GM19351 (cell line): ENCODE measurements around the gene WDR44.
A peak's percentile ranks its signal among the peaks of the same experiment; 100 is the strongest.
"Not testable (repeated sequence)": the region's sequence is repeated elsewhere in the genome, so short reads cannot be mapped to it uniquely, and the experiment has no call there.

Source experiments
- ATAC-seq: cut with Tn5 transposase; IDR thresholded peaks from one replicate; pipeline ENCODE4 v1.9.1; 2021; ENCODE audit warnings: mild to moderate bottlenecking, moderate library complexity; ENCODE audit not compliant: unreplicated experiment

Gene WDR44

DNA sequence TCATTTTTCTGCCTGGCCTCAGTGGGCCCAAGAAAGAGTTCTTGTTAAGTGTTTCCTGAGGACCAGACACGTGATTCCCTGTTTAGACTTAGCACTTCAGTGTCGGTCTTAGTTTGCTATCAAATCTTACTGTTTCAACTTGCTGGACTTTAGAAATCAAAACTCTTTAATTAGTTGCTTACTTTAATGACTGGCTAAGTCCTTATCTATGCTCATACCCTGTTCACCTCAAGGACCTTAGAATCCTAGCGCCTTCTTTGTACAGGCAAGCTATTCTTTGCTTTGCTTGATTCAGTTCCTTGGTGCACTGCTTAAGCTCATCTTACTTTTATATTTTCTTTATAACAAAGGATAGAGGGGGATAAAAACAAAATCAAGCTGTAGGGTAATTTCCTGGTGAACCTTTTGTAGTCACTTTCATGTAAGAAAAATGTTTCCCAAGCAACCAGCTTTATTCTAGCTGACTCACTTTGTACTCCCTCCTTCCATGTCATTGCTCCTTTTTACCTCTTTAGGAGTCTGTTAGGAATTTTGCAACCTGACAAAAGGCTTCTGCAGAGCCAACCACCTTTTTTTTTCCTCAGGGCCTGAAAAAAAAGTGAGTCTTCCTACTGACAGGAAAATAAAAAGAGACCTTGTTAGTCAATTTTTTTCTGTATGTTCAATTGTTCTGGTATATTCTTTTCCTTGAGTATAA lies 14.7 kb downstream of the WDR44 start:
- no peak for ATAC-seq

DNA sequence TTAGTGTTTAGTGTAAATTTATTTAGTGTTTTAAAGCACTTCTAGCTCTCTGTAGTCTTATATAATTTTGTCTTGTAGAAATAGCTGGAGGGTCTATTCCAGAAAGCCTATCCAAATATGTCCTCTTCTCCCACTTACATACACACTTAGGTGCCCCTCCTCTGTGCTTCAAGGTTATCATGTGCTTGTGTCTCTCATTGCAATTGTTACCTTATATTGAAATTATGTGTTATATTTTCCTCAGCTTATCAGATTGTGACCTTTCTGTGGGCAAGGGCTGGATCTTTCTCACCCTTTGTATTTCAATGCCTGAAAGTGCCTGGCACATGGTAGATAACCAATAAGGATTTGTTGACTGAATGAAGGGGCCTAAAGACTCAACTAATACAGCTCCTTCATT lies 18.4 kb downstream of the WDR44 start:
- no peak for ATAC-seq

GRCh38 chrX:118367338-118367737 lies 21.4 kb downstream of the WDR44 start:
- peak; percentile 74 for ATAC-seq

DNA sequence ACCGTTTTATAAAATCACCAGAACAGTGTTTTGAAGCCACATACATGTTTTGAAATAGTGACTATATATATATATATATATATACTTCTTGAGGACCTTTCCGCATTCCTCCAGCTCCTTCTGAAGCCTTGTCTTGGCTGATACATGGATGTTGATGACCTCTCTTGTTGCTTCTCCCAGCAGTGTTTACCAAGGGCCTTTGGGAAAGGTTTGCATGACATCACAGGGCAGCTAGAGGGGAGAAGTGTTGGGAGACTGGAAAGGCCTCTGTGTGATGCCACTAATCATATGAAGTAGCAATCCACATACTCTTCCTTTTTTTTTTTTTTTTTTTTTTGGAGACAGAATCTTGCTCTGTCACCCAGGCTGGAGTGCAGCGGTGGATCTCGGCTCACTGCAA lies 22.5 kb downstream of the WDR44 start:
- no peak for ATAC-seq

DNA sequence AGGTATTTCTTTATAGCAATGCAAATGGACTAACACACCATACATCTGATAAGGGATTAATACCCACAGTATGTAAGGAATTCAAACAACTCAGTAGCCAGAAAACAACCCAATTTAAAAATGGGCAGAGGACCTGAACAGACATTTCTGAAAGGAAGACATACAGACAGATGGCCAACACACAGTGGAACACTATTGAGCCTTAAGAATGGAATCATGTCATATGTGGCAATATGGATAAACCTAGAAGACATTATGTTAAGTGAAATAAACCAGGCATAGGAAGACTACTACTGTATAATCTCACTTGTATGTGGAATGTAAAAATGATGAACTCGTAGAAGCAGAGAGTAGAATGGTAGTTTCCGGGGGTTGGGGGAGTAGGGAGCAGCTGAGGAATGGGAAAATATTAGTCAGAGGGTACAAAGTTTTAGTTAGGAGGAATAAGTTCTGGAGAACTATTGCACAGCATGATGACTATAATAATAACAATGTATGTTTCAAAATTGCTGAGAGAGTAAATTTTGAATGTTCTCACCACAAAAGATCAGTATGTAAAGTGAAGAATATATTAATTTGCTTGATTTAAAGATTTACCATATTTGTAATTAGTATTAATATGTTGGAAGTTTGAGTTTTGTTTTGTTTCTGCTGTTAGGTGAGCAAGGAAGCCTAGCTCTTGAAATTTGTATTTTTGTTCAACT lies 25.2 kb downstream of the WDR44 start:
- no peak for ATAC-seq

DNA sequence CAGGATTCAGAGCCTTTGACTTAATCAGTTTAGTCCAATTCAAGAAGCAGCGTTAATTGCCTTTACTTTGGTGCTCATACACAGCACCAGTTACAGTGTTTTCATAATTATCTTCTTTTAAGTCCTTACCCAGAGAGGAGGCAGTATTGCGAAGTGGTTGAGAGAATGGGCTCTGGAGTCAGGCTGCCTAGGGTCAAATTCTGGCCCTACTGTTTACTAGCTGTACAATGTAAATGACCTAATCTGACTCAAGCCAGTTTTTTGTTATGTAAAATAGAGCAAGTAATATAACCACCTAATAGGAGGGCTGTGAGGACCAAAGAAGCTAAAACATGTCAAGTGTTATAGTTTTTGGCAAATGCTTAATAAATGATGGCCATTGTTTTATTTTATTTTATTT lies 27.6 kb downstream of the WDR44 start:
- ATAC-seq: no peak

DNA sequence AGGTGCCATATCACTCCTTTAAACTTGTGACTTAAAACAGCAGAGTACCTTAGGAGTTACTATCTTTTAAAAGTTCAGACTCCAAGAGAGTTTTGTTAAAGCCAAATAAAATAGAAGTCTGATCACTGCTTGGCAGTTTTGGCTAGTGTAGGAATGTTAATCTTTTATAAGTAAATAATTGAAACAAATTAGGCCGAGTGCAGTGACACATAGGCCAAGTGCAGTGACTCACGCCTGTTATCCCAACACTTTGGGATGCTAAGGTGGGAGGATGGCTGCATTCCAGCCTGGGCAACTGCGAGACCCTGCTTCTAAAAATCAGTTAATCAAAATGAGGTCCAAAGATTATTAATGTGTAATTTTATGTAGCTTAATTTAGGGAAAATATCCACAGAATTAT lies 37.2 kb downstream of the WDR44 start:
- no peak for ATAC-seq

GRCh38 chrX:118392716-118393115 lies 46.8 kb downstream of the WDR44 start:
- peak; percentile 59 for ATAC-seq

DNA sequence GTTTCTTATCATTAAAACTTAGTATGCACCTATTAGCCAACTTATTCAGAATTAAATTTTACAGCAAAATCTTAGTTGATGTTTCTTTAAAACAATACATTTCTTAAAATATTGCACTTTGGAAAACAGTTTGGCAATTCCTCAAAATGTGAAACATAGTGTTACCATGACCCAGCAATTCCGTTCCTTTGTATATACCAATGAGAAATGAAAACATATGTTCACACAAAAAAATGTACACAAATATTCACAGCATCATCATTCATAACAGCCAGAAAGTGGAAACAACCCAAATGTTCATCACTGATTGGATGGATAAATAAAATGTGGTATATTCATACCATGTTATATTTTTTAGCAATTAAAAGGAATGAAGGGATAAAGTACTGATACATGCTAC lies 50.2 kb downstream of the WDR44 start:
- no peak for ATAC-seq

- no peak for ATAC-seq
These were observed 72.9 kb downstream of the WDR44 start for GRCh38 chrX:118418811-118419251.

GRCh38 chrX:118420462-118420861 lies 74.6 kb downstream of the WDR44 start:
- ATAC-seq: peak; percentile 68

DNA sequence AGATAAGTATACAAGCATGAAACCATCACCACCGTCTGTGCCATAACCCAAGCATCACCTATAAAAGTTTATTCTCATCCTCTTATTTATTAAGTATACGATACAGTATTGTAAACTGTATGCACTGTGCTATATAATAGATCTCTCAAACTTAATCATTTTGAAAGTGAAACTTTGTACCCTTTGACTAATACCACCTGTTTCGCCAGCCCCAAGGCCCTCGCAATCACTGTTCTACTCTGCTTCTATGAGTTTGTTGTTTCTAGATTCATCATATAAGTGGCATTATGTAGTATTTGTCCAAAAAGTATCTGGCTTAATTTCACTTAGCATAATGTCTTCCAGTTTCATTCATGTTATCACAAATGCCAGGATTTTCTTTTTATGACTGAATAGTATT lies 77.7 kb downstream of the WDR44 start:
- peak; percentile 94 for ATAC-seq

GRCh38 chrX:118432799-118433198 lies 86.9 kb downstream of the WDR44 start:
- no peak for ATAC-seq

DNA sequence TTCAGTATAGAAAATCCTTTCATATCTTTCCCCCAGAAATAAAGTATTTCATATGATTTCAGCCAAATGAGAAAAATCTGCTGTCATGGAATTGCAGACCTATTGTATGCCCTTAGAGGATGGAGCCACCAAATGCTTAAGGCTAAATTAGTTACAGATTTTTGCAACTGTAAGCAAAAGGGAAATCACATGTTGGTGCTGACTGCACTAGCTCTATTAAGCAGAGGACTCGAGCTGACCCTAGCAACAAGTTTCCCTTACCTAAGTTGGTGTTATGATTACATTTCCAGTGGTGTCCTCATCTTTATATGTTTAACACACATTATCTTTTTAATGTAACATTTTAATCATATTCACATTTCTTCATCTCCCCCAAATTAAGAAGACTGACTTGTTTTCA lies 91.4 kb downstream of the WDR44 start:
- no peak for ATAC-seq

DNA sequence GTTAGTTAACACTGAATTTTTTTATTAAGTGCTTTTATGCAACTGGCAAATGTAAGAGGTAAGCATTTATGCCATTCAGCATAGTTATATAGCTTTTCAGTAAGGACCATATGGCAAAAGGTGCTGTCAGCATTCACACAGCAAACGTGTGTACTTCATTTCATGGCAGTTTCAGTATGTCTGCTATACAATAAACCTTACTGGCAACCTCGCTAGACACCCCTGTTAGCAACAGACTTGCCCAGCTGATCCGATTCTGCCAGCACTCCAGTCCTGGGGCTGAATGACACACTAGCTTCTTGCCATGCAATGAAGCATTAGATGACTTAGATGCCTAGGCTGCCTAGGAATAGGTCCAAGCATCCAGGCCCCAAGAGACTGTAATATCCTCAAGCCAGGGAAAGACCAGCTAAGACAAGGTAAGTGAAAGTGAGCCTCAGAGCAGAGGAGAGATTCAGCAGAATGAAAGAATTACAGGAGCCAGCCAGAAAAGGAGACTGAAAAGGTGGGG lies 102.4 kb downstream of the WDR44 start:
- no peak for ATAC-seq

DNA sequence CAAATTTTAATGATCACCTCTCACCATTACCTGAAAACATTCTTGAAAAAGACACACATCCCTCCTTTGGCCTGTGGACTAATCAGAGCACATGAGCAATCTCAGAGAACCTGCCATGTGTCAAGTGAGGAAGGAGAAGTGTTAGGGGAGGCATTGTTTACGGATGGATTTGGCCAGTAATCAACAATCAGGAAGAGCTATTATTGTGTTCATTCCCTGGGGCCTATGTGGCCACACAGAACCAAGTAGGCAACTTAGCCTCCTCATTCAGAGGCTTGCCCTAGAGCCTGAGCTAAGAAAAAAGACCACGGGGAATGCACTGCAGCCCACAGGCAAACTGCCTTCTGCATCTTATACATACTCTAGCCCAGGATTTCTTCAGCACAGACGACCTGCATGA lies 109.1 kb downstream of the WDR44 start:
- ATAC-seq: no peak

DNA sequence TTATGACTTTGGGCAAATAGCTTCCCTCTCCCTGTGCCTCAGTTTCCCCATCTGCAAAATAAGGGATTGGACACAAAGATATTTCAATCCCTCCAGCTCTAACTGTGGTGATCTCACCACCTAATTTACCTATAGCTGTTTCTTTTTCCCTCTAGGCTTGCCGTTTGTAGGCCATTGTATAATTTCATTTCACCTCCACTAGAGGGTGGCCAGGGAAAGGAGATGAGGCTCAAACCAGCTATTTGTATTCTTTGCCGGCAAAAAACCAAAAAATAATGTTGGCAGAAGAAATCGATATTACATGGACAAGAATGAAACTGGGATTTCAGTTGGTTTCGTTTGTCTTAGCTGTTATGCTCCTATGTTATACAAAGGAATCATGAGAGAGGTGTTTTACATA lies 113.6 kb downstream of the WDR44 start:
- ATAC-seq: peak; percentile 84

GRCh38 chrX:118464501-118464900 lies 118.6 kb downstream of the WDR44 start:
- ATAC-seq: no peak

GRCh38 chrX:118468122-118468521 lies 122.2 kb downstream of the WDR44 start:
- ATAC-seq: no peak

GRCh38 chrX:118470721-118471347 lies 124.9 kb downstream of the WDR44 start:
- not testable (repeated sequence) for ATAC-seq

- ATAC-seq: no peak
These were observed 128.7 kb downstream of the WDR44 start for GRCh38 chrX:118474586-118474985.

GRCh38 chrX:118475903-118476302 lies 130.0 kb downstream of the WDR44 start:
- no peak for ATAC-seq
